ENCODE data around the gene RABEPK.
"Not testable (repeated sequence)": the region's sequence is repeated elsewhere in the genome, so short reads cannot be mapped to it uniquely, and the experiment has no call there.

The RABEPK gene

DNA sequence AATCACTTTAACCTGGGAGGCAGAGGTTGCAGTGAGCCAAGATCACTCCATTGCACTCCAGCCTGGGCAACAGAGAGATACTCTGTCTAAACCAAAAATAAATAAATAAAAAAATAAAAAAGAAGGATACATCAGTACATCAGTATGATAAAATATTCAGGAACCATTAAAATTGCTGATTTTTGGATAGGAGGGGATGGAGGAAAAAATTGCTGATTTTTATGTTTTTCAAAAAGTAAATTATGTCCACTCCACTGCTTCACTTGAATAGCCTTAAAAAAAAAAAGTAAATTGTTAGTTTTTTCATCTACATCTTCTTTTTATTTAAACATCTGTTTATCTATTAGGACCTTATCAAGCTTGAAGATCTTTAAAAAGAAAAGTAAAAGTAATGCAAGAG lies 53.9 kb downstream of the RABEPK start:
- DNase-seq: no peak

DNA sequence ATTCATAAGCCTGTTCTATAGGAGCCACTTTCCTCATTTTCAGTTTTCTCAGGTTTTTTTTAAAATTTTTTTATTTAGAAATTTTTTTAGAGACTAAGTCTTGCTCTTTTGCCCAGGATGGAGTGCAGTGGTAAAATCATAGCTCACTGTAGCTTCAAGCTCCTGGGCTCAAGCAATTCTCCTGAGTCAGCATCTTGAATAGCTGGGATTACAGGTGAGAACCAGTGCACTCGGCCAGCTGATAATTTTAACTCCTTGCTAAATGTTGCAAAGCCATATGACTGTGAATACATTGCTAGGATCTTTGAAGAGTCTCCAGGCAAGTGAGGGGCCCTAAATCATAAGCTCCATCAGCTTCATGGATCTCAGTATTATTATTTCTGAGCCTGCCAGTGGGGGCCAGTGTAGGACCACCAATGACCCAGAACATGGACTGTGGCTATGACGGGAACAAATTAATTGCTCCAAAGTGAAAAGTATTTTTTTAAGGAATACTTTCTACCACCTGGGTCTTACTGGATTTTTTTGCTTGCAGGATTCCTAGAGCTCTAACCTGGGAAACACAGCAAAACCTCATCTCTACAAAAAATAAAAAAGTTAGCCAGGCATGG lies 55.5 kb downstream of the RABEPK start:
- no peak for DNase-seq

DNA sequence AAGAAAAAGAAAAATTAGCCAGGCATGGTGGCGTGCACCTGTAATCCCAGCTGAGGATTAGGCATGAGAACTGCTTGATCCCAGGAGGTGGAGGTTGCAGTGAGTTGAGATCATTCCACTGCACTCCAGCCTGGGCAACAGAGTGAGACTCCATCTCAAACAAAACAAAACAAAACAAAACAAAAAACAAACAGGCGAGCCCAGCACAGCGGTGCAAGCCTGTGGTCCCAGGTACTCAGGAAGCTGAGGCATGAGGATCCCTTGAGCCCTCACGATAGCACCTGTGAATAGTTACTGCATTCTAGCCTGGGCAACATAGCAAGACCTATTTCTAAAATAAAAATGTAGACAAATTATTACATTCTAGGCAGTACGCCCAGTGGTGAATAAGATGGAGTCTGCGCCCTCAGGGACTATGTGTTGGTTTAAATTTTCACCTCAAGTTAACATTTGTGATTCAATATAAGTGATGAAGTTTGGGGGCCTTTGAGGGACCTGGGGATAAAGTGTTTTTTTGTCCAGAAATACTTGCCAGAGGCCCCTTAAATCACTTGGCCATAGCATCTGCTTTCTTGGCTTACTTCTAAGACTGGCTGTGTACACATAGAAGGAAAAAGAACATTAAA lies 57.9 kb downstream of the RABEPK start:
- no peak for DNase-seq

DNA sequence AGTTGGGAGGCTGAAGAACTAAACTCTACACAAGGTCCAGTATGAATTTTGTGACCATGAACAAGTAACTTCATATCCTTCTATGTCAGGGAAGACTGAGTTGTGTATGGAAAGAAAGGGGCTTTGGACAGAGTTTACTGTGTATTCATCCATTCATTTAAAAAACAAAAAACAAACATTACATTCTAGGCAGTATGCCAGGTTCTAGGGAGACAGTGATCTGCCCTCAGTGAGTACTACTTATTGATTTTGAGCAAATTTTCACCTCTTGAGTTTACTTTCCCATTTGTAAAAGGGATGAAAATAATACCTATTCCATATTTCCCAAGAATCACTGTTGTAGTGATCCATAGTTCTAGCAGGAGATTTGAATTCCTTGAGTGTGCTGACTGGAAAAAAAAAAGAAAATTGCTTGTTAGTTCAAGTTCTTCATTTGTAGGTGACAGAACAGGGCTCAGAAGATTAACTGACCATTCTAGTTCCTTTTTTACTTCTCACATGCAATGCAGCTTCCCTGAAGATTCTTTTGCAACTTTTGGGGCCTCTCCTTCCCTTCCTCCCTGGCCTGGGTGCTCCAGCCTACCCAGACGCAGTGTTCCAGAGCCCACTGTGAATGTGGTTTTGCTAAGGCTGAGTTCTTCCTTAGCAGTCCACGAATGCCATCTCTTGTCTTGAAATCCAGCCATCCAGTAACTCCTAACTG lies 58.6 kb downstream of the RABEPK start:
- no peak for DNase-seq

DNA sequence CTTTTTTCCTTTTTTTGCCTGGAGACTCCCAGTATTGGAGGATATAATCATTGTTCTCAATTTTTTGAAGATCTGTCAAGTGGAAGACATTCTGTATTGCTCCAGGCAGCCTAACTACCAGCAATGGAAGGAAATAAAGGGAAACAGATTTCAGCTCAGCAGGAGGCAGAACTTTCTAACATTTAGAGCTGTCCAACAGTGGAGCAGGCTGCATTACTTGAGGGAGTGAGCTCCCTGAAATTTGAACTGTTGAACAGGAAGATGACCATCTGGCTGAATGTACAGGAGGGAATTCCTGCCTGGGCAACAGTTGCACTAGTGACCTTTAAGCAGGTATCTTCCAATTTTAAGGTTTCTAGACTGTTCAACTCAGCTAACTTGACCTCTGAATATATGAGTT lies 60.2 kb downstream of the RABEPK start:
- no peak for DNase-seq

DNA sequence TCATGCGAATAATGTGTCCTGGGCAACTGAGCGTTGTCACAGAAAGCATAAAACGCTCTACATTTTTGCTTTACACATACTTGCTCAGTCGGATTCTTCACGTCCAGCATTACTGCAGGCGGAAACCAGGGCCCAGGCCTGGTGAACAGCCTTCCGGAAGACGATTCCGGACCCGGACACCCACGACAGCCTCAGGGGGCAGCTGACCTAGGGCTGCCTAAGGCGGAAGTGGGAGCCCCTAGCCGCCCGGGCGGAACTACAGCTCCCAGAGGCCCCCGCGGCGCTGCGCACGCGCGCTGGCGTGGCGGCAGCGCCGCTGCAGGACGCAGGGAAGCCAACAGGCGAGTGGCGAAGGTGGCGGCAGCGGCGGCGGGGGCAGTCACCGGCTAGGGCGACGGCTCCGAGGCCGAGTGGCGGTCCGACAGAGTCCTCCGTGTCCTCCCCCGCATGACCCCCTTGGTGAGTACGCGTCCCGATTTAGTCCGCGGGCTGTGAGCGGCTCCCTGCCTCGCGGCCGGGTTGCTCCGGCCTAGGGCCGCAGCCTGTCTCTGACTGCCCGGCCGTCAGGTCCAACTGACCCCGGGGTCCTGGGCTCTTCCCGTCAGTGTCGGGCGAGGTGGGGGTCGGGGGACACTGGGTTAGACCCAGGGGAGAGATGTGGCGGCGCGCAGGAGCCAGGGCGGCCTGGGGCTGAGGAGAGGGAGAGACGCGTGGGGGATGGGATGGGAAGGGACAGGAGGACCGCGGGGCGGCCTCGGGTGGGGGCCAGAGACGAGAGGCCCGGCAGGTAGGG lies 61.4 kb downstream of the RABEPK start, which contains the start of gene GAPVD1:
Gene GAPVD1 (plus strand): TSS at position 326 of the 793 bp plus-strand sequence. CDS start 37,096 bp downstream, outside the sequence.
- DNase-seq: peak; percentile 86 to 92

DNA sequence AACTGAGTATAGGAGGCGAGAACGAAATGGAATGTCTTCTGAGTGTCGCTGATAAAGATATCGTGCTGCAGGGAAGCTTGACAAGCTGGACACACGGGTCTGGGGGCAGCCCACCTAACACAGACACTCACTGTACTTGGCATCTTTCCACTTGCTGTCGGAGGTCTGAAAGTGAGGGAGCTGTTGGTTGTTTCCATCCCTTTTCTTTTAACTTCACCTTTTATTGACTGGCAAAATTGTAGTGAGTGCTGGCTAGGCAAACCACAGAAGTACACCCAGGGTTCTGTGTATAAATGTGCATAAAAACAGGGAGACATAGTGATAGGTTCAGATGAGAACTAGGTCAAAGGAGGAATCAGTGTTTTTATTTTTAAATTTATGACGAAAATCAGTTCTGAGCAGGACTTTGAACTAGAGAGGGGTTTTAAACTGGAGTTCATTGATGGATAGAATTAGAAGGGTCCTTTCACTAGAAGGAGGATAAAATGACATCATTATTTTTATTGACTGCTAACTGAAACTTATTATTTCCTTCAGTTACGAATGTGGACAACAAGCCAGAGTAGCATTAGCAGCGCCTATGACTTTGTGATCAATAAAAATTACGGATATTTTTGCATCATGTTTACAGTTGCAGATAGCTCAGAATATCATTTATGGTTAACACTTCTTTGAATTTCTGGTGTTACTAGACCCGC lies 62.1 kb downstream of the RABEPK start:
- no peak for DNase-seq

DNA sequence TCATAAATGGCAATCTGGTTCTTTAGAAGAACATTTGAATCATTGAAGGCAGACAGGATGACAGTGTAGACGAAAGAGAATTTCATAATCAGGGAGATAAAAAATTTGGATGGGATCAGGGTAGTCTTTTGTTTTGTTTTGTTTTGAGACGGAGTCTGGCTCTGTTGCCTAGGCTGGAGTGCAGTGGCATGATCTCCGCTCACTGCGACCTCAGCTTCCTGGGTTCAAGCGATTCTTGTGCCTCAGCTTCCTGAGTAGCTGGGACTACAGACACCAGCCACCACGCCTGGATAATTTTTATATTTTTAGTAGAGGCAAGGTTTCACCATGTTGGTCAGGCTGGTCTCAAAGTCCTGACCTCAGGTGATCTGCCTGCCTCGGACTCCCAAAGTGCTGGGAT lies 63.7 kb downstream of the RABEPK start:
- not testable (repeated sequence) for DNase-seq

DNA sequence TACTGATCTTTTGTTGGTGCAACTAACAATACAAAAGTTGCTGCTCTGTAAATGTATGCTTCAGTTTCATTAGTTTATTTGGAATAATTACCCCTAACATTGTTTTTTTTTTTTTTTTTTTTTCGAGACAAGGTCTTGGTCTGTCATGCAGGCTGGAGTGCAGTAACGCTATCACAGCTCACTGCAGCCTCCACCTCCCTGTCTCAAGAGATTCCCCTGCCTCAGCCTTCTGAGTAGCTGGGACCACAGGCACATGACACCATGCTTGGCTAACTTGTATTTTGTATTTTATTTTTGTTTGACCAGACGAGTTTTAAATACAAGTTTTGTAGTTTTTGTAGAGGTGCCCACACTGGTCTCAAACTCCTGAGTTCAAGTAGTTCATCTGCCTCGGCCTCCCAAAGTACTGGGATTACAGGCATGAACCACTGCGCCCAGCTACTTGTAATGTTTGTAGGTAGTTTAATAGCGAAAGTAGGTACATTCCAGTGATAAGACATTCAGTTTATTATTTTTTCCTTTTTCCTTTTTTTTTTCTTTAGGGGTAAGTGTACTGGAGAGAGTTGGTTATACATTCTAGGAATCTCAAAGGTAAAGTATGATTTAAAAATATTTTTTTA lies 68.2 kb downstream of the RABEPK start:
- no peak for DNase-seq

DNA sequence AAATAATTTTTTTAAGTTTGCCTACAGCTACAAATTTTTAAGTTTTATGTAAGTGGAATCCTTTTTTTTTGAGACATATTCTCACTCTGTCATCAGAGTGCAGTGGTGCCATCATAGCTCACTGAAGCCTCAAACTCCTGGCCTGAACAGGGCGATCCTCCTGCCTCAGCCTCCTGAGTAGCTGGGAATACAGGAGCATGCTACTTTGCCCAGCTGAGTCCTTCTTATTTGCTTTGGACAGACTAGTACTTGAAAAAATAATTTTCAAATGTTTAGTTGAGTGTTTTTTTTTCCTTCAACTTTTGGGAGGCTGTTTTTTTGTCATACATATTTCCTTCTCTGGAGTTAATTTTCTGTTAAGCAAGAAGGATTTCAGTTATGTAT lies 68.7 kb downstream of the RABEPK start:
- DNase-seq: no peak

DNA sequence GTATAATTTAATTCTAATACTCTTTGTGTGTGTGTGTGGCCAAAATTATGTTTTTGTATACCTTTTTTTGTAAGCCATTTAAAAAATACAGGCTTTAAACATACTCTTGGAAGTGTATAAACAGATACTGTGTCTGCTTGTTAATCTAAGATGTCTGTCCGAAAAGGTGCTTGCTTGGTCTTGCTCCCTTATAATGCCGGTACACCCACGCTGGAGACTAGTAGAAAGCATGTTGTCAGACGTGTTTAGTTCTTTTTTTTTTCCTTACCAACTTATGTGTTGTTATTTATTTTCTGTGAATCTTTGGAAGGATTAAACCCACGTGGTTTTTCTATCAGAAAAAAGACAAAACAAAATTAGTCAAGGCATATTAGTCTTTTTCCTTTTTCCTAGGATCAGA lies 70.7 kb downstream of the RABEPK start:
- no peak for DNase-seq

DNA sequence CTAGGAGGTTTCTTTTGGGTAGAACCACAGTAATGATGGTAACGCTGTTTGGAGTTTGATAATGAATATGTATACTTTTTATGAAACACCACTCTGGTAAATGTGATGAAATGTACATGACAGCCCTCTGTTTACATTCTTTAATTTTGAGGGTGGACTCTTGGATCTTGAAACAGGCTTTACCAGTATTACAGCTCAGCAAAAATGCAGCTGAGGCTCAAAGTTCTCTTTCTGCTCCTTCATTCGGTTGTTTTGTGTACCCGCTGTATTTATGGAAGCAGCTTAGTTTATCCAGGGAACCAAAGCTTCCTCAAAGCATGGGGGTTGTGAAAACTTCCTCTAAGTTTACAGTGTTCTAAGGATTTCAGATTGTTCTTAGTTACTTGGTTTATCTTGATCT lies 72.4 kb downstream of the RABEPK start:
- no peak for DNase-seq

DNA sequence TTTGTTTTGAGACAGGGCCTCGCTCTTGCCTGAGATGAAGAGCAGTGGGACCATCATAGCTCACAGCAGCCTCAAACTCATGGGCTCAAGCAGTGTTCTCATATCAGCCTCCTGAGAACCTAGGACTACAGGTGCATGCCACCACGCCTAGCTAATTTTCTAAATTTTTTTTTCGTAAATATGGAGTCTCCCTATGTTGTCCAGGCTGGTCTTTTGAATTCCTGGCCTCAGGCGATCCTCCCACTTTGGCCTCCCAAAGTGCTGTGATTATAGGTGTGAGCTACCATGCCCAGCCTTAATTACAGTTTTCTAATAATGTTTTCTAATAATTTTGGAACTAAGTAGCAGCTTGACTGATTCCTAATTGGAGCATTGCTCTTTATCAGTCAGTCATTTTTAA lies 76.4 kb downstream of the RABEPK start:
- no peak for DNase-seq

DNA sequence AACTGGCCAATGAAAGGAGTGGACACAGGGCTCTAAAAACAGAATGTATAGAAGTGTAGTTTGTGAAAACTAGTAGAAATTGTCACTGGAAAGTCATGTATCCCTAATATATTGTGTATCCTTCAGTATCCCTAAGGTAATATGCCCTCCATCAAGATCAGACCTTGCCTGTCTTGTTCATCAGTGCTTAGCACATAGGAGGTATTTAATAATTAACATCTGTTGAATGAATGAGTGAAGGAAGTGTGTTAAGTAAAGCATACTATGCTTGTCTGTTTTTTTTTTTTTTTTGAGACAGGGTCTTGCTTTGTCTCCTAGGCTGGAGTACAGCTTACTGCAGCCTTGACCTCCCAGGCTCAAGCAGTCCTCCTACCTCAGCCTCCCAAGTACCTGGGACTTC lies 77.1 kb downstream of the RABEPK start:
- no peak for DNase-seq

DNA sequence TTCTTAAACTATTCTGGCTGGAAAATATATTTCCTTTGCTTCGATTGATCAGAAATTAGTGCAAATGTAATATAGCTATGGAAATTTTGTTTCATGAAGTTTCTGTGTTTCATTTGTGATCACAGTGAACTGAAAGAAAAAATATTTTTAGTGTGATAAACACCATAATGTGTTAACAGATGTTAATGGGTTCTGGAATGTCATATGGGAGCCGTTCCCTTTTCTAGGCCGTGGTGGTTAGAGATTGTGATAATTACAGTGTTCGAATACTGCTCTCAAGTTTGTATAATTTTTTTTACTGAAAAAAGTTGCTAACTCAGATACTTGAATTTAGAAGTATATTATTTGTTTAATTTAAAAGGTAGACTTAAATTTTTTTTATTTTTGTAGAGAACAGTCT lies 80.6 kb downstream of the RABEPK start:
- no peak for DNase-seq
